Gastroesophageal sphincter (tissue), 4 donors: Measurements from ENCODE around the gene THSD4. TPM values are rescaled to one million over a fixed set of nuclear protein-coding genes. Genes with fewer than 3 reads are reported as not detected.

Source experiments
- ATAC-seq: fragments of 150-250 bp; one replicate; pipeline ENCODE4 v1.9.1; 2016; ENCODE audit warnings: mild to moderate bottlenecking, moderate library complexity
- H3K27ac ChIP-seq, 4 donors: fragments of 200-600 bp; sonication (generic) in 3 of 4; 1 replicate in 3 of 4; 2 replicates in 1 of 4; pipeline ENCODE4 v1.5.1; 2016 to 2019
- H3K27me3 ChIP-seq: fragments of 200-600 bp; sonication (generic); one replicate; pipeline ENCODE4 v1.5.1; 2019
- H3K36me3 ChIP-seq, 2 donors: fragments of 200-600 bp; sonication (generic); one replicate each; pipeline ENCODE4 v1.5.1; 2019; ENCODE audit warnings: control low read depth in 1 of 2
- H3K4me1 ChIP-seq, 3 donors: fragments of 200-600 bp; sonication (generic); 1 replicate in 2 of 3; 2 replicates in 1 of 3; pipeline ENCODE4 v1.5.1; 2016 to 2019; ENCODE audit warnings: control low read depth in 2 of 3
- H3K4me3 ChIP-seq, 2 donors: fragments of 200-600 bp; sonication (generic); one replicate each; pipeline ENCODE4 v1.5.1; 2019; ENCODE audit warnings: mild to moderate bottlenecking in 1 of 2, moderate library complexity in 1 of 2
- H3K9me3 ChIP-seq, 3 donors: fragments of 200-600 bp; sonication (generic); one replicate each; pipeline ENCODE4 v1.5.1; 2017 to 2019; ENCODE audit warnings: control low read depth in 2 of 3
- CTCF ChIP-seq, 4 experiments: fragments of 200-600 bp in 2 of 4; fragments of 450-650 bp in 2 of 4; sonication (generic) in 1 of 4; IDR thresholded peaks; one replicate each; pipeline ENCODE4 v1.5.1; 2017 to 2019; ENCODE audit warnings: antibody characterized with exemption in 4 of 4, mild to moderate bottlenecking in 2 of 4, moderate library complexity in 2 of 4
- EP300 ChIP-seq: sonication (generic); formaldehyde crosslinking; IDR thresholded peaks from one replicate; pipeline ENCODE4 v1.6.1; 2017; ENCODE audit warnings: antibody characterized with exemption, mild to moderate bottlenecking
- POLR2A ChIP-seq, 2 donors: fragments of 450-650 bp; IDR thresholded peaks; one replicate each; pipeline ENCODE4 v1.6.1; 2017; ENCODE audit warnings: antibody characterized with exemption in 2 of 2, mild to moderate bottlenecking in 2 of 2, moderate library complexity in 1 of 2
- POLR2AphosphoS5 ChIP-seq: sonication (generic); formaldehyde crosslinking; IDR thresholded peaks from one replicate; pipeline ENCODE4 v1.6.1; 2017; ENCODE audit warnings: antibody characterized with exemption
- WGBS, 2 donors: methylation state at CpG; one replicate each; pipeline ENCODE4 v1.1.5; 2018; ENCODE audit warnings: low coverage in 1 of 2; 5-methylcytosine and 5-hydroxymethylcytosine counted together
- total RNA-seq, 4 donors: library from RNA; depleted of rRNA; stranded (reverse); fragments of >200 nt; gene quantifications; one replicate each; pipeline ENCODE4 v1.1.0, GENCODE V29; 2016

The THSD4 gene
- total RNA-seq, 4 donors from 2014 or later: 4.6 to 28.5 (median 17.6) TPM

GRCh38 chr15:71813723-71814470 lies 698.6 kb downstream of the THSD4 start:
- Histone ChIP-seq H3K27ac (no peak overlapping the region), H3K27me3 (no peaks in the 10 kb centered on the region), H3K36me3 (no peaks in the 10 kb centered on the region), H3K4me3 (no peak overlapping the region), H3K9me3 (no peaks in the 10 kb centered on the region), H3K4me1 (no peaks in the 10 kb centered on the region)
- TF ChIP-seq EP300 (no peak), POLR2A (IDR thresholded peaks at IDR 0.05) (no peak), POLR2AphosphoS5 (no peak), CTCF (IDR thresholded peaks at IDR 0.05) (no peak)
- 90% methylated on average over 2 of the region's 9 CpGs; no CpG with 5 or more reads in 1 of the 2 donors for WGBS, 2 donors
- ATAC-seq: no peak

- no peaks in the 10 kb centered on the region for H3K36me3 ChIP-seq
- no peaks in the 10 kb centered on the region for H3K9me3 ChIP-seq
- 93 to 95% methylated on average over 3 of the region's 3 CpGs for WGBS, 2 donors
- H3K4me1 ChIP-seq: no peaks in the 10 kb centered on the region
- no peak for ATAC-seq
- no peaks in the 10 kb centered on the region for H3K27me3 ChIP-seq
- no peak overlapping the region for H3K27ac ChIP-seq
- no peak overlapping the region for H3K4me3 ChIP-seq
- TF ChIP-seq POLR2A (IDR thresholded peaks at IDR 0.05) (no peak), EP300 (no peak), POLR2AphosphoS5 (no peak), CTCF (IDR thresholded peaks at IDR 0.05) (no peak)
Measured at GRCh38 chr15:71815301-71815700, 700.0 kb downstream of the THSD4 start.

GRCh38 chr15:71817351-71817750 lies 702.1 kb downstream of the THSD4 start:
- no peak overlapping the region for H3K27ac ChIP-seq
- H3K27me3 ChIP-seq: no peaks in the 10 kb centered on the region
- H3K4me3 ChIP-seq: no peak overlapping the region
- H3K9me3 ChIP-seq: peaks cover 0 to 10% (median 0%) of the 10 kb centered on the region in 3 donors
- no peak for ATAC-seq
- no peaks in the 10 kb centered on the region for H3K4me1 ChIP-seq
- 87 to 98% methylated on average over 4 to 13 of the region's 13 CpGs for WGBS, 2 donors
- peaks cover 0 to 15% of the 10 kb centered on the region in 2 donors for H3K36me3 ChIP-seq
- TF ChIP-seq POLR2AphosphoS5 (no peak), CTCF (IDR thresholded peaks at IDR 0.05) (no peak), POLR2A (IDR thresholded peaks at IDR 0.05) (no peak)

- ATAC-seq: no peak
- WGBS, 2 donors: 83 to 89% methylated on average over 1 of the region's 1 CpG
Measured at GRCh38 chr15:71820127-71820526, 704.9 kb downstream of the THSD4 start.

More at GRCh38 chr15:71820127-71820526, 704.9 kb downstream of the THSD4 start:
- H3K4me1 ChIP-seq: no peaks in the 10 kb centered on the region
- peaks cover 0 to 43% of the 10 kb centered on the region in 2 donors for H3K36me3 ChIP-seq
- no peaks in the 10 kb centered on the region for H3K27me3 ChIP-seq
- no peak overlapping the region for H3K4me3 ChIP-seq
- H3K9me3 ChIP-seq: peaks cover 0 to 19% (median 0%) of the 10 kb centered on the region in 3 donors
- H3K27ac ChIP-seq: no peak overlapping the region
- TF ChIP-seq EP300 (no peak), CTCF (IDR thresholded peaks at IDR 0.05) (no peak), POLR2AphosphoS5 (no peak), POLR2A (IDR thresholded peaks at IDR 0.05) (no peak)
